ENCODE results near the gene TERT.

TERT gene

DNA sequence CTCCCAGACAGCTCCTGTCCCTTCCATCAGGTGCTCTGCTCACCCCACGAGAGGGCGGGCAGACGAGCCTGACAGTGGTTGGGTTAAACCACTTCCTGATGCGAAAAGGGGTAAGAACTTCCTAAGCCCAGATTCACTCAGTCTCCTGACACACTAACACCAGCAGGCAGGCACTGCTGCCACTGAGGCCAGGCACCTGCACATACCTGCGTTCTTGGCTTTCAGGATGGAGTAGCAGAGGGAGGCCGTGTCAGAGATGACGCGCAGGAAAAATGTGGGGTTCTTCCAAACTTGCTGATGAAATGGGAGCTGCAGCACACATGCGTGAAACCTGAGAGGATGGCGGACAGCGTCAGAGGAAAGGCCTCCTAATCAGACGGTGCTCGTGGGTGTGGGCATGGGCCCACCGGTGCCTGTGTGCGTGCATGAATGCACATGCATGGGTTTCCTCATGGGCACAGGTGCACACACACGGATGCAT lies 39.7 kb downstream of the TERT start:
- DNase-seq, result peak; percentile 77

DNA sequence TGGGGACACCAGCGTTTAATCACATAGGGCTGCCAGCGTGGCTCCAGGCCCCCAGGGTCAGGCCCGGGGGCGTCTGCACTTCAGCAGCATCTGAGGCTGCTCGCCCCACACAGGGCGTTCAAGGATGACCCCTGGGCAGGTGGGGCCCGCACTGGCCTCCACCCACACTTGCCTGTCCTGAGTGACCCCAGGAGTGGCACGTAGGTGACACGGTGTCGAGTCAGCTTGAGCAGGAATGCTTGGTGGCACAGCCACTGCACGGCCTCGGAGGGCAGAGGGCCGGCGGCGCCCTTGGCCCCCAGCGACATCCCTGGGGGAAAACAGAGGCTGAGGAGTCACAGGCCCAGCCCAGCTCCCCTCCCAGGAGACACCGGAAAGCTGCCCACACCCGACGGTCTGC lies 40.7 kb downstream of the TERT start:
- no peak for DNase-seq

DNA sequence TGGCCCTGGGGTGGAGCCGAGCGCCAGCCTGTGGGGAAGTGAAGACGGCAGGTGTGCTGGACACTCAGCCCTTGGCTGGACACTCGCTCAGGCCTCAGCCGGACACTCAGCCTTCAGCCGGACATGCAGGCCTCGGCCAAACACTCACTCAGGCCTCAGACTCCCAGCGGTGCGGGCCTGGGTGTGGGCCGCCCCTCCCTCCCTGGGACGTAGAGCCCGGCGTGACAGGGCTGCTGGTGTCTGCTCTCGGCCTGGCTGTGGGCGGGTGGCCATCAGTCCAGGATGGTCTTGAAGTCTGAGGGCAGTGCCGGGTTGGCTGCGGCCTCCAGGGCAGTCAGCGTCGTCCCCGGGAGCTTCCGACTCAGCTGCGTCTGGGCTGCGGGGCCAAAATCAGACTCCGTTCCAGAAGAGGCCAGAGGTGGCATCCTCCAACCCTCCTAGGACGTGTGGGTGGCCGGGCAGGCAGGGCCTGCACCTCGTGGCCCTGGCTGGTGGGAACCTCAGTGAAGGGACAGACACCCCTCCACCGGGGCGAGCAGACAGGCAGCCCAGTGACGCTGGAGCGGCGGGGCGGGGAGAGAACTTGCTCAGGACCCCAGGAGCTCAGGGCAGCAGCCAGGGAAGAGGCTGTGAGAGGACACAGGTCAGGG lies 41.3 kb downstream of the TERT start:
- no peak for DNase-seq

DNA sequence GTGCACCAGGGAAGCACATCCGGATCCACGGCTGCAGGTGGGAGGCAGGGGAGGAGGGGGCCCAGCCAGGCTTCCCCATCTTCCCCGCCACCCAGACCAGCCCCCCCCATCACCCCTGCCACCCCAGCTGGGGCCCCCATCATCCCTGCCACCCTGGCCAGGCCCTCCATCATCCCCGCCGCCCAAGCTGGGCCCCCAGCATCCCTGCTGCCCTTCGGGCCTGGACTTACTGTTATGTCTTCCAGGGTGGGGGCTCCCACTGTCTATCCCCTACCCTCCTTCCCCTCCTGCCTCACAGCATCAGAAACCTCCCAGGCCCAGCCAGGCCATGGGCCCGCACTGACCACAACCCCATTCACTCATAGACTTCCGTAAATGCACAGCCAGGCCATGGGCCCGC lies 42.2 kb downstream of the TERT start:
- no peak for DNase-seq

DNA sequence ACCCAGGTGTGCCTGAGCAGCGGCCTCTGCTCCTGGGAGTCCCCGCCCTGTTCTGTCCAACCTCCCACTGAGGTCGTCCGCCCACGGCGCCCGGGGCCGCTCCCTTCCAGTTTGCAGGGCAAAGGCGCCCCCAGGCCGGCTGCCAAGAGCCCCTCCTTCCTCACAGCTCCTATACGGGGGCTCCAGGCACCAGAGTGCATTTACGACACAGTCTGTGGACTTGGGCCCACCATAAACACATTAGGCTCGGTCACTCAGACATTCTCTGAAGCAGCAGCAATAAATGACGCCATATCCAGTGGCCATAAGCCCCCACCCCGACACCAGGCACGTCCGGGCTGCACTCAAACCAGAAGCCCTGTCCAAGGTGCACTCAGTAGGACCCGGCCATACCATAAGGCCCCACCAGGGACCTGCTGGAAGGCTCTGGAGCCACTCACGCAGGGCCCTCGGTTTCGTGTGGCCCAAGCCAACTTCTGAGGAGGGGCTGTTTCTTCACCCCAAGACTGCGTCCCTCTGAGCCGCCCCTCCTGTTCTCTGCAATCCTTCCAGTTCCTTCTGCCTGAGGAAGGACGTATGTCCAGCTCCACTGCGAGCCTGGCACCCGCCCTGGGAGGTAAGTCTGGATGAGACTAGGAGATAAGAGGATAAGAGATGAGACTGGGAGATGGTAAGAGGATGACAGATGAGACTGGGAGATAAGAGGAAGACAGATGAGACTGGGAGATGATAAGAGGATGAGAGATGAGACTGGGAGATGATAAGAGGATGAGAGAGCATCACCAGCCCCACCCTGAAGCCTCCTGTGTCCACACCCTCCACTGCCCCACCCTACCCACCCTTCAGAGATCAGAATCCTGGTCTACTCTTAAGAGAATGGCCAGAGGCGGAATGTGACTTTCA lies 42.9 kb downstream of the TERT start:
- no peak for DNase-seq

DNA sequence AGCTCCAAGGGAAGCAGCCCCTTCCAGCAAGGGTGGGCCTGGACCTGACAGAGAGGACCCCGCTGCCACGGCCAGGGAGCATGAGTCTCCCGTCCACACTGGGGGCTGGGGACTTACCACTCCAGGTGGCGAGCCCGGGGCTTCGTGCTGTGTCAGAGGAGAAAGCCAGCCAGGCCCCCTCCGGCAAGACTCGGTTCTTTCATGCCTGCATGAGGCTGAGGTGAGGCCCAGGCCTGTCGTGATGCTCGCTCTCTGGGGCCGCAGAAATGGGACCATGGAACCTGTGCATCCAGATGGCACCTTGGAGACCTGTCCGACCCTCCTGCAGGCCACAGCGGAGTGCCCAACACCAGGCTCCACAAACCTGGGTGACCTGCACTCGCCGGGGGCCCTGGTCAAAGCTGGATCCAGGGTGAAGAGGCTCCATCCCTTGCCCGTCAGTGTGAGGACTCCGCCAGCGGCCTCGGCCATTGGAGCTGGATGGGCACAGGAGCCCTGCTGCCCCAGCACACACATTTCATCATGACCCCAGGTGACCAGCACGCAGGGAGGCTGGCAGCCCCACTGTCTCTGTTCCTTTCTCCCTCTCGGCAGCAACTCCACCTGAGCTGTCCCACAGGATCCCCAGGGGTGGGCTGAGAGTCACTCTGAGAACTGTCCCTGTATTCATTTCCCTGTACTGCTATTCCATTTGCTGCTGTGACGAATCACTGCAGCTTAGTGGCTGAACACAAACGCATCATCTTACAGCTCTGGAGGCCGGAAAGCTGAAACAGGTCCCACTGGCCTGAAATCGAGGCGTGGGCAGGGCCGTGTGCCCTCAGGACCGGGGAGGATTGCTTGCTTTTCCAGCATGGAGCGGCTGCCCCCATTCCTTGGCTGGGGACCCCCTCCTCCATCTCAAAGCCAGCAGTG lies 45.2 kb downstream of the TERT start:
- DNase-seq, result no peak

DNA sequence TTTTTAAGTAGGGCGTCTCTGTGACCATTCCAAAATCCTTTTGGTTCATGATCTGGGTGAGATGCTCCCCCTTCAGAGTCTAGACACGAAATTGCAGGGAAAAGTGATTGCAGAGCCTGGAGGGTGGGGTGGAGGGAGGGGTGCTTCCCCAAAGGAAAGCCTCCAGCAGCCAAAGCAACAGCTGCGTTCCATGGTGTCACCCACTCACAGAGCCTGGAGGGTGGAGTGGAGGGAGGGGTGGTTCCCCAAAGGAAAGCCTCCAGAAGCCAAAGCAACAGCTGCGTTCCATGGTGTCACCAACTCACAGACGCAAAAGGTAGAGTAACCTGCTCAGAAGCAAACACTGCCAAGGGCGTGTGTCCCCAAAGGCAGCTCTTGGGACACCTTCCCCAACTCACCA lies 47.1 kb downstream of the TERT start:
- no peak for DNase-seq

DNA sequence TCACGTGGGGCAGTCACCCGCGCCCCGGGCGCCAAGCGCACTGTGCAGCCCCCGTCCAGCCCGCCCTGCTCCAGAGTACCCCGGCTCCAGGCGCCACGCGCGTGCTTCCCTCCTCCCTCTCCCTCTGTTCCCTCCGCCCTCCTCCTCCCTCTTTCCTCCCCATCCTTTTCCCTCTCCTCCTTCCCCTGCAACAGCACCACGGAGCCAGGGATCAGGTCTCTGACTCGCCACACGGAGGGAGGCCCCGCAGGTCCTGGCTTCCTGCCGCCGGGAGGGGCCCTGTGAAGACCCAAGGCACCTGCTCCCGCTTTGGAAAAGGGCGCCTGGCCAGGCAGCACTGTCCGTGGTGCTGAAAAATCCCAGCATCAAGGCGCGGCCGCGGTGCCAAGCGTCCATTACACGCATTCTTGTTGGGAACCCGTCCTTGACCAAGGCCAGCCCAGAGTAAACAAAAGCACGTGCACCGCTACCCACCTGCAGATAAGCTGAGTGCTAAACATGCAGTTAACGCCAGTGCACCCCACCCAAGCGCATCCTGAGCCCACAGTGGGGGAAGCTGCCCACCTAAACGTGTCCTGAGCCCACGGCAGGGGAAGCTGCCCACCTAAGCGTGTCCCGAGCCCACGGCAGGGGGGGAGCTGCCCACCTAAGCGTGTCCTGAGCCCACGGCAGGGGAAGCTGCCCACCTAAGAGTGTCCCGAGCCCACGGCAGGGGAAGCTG lies 48.0 kb downstream of the TERT start:
- DNase-seq, result no peak

DNA sequence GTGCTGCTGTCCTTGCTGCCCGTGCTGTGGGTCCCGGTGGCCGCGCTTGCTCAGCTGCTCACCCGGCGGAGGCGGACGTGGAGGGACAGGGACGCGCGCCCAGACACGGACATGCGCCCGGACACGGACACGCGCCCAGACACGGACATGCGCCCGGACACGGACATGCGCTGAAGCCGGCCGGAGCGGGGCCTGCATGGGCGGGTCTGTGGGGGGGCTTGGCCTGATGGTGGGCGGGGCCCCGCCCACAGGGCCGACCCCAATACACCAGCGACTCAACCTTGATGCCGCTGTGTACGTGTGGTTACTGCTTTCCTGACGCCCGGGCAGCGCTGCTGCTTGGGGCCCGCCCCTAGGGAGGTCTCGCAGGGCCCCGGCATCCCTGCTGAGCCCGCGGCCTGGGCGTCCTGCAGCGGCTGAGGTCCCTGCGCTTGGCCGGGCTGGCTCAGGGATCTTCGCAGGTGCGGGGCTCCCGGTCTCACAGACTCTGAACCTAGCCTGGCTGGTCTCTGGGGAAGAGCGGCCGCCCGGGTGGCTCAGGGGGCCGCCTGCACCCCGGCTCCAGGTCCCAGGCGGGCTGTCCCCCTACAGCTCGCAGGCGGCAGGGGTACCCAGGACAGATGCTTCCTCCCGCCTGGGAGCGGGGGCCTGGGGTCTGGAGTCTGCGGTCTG lies 48.8 kb downstream of the TERT start:
- no peak for DNase-seq

DNA sequence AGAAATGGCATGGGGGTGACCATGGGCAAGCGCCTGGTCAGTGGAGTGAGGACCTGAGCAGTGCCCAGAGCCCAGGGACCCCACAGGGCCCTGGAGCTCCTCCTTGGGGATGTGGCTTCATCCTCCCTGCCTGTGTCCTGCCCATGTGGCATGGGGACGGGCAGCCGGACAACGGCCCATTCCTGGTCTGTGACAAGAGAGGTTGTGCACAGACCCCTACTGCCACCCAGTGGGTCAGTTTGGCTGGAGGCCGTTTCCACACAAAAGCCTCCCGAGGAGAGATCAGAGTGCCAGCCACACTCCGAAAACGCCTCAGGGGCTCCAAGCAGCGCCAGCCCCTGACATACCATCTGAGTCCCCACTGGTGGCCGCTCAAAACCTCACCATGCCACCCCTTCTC lies 49.9 kb downstream of the TERT start:
- no peak for DNase-seq

DNA sequence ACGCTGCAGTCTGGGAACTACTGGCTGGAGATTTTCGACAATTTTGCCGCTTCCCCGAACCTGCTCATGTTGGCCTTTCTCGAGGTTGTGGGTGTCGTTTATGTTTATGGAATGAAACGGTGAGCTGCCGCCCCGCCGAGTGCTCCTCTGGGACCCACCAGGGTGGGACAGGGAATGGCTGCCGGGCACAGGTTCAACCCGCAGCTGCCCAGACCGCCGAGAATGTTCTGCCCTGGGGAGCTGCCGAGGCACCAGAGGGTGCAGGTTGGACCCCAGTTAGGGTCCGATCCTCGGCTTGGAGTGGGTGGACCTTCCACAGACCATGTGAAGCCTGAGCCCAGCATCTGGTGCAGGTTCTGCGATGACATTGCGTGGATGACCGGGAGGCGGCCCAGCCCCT lies 50.6 kb downstream of the TERT start:
- DNase-seq, result no peak

DNA sequence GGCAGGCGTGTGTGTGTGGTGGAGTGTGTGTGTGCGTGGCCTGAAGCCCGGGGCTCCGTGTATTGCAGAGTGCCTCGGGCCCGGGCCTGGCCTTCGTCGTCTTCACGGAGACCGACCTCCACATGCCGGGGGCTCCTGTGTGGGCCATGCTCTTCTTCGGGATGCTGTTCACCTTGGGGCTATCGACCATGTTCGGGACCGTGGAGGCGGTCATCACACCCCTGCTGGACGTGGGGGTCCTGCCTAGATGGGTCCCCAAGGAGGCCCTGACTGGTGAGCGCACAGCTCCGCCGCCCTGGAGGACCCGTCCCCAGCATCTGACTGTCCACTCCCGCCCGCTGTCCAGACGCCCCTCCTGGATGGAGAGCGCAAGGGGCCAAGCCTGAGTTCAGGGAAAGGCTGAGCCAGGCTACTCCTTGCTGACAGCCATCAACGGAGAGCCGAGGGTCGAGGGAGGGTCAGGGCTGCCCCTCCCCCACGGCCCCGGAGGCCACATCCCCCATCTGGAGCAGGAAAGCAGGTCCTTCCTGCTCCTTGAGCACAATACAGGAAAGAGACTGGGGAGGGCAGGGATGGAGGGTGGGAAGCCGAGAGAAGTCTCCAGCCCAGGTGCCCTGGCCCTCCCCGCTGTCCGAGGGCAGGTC lies 51.3 kb downstream of the TERT start:
- DNase-seq, result no peak

DNA sequence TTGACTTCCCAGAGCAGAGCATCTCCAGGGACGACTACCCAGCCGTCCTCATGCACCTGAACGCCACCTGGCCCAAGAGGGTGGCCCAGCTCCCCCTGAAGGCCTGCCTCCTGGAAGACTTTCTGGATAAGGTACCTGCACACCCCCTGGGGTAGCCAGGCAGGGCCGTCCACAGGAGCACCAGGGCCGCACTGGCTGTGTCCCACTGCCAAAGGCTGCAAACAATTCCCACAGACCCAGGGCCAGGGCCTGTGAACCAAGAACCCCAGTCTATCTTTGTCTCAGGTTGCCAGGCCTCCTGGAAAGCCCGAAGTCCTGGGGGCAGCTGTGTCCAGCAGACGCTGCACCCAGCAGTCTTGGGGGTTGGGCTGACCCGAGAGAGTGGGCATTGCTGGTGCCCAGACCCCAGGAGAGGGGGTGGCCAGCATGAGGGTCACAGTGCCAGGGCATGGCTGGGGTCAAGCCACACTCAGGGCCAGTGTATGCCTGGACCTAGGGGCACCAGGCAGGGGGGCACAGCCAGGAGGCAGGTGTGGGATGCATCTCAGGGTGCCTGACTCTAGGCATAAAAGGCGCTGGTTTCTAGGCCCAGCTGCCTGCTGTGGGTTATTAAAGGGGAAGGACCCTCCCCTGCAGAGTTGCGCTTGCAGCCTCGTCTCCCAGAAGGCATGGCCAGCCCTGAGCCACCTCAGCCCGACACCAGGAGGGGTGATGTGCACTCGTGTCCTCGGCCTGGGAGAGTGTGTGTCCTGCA lies 52.0 kb downstream of the TERT start:
- no peak for DNase-seq

DNA sequence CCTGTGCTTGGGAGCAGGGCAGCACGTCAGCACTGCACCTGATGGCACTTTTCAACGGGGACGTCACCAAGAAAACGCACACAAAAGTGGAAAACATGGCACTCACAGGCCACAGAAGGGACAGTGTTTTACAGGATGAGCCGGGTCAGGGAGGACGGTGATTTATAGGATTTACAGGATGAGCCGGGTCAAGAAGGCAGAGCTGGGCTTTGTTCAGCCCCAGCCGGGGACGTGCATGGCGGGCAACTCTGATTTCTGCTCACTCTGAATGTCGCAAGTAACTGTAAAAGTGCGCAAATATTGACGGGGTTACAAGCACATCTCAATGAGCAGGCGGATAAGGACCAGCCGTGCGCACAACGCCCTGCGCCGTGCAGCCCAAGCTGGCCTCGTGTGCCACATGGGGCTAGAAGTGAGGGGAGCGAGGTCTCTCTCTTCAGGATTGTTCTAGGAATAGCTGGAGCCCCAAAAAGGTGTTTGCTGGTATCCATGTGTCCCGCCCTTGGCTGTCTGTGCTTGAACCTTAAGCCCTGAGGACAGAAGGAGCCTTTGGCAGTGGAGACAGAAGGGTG lies 53.3 kb downstream of the TERT start:
- DNase-seq, result no peak

DNA sequence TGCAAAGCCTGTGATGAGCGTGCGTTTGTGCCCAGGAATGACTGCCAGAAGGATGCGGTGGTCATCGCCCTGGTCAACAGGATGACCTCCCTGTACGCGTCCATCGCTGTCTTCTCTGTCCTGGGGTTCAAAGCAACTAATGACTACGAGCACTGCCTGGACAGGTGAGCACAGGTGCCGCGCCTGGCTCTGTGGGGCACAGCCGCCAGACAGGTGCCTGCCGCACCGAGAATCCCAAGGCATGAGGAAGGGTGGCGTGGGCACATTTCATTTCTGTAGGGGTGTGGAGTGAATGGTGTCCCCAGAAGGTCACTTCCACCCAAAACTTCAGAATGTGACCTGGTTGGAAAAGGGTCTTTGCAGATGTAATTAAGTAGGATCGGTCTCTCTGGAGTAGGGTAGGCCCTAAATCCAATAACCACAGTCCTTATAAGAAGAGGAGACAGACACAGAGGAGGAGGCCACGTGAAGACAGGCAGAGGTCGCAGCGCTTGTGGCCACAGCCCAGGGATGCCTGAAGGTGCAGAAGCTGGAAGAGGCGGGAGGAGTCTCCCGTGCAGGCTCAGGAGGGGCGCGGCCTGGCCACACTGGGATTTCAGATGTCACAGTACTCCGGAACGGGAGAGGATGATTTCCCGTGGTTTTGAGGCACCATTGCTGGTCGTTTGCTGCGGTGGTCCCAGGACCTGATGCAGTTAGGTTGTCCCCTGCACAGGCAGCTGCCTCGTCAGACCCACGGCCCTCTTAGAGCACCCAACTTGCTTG lies 54.2 kb downstream of the TERT start:
- no peak for DNase-seq

DNA sequence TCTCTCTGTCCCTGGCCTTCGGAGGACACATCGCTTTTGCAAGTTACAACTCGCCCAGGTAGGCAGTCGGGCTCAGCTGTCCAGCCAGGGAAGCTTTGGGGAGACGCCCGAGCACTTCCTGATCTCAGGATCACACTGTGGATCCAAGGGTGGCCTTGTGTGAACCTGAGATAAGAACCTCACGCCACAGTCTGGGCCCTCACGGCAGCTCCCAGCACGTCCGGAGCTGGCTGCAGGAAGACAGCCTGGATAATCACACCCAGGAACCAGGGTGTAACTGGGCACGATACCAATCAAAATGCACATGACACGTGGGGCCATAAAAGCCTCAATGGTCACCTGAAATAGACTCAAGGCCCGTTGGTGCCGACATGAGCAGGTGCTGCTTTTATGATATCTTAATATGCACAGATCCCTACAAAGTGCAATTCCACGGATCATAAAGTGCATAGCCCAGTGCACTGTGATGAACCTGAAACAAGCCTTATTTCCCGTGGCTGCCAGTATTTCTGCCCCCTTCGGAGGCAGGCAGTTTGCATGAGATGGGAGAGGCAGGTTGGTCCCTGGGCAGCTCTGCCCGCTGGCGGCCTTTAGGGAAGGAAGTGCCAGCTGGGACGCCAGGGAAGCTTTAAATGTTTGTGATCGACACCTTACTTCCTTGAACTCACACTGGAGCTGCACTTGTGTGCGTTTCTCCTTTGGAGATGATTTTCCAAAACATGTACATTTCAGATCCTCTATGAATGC lies 55.2 kb downstream of the TERT start:
- DNase-seq, result no peak

DNA sequence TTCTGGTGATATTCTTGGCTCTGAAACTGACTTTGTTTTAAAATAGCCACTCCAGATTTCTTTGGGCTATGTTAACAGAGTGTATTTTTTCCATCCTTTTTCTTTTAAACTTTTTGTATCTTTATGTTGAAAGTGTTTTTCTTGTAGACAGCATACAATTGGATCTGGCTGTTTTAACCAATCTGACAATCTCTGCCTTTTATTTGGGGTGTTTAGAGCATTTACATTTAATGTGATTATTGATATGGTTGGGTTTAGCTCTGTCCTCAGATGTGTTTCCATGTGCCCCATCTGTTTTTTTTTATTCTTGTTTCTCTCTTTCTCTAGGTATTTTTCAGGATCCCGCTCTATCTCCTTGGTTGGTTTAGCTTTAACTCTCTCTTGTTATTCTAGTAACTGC lies 59.0 kb downstream of the TERT start:
- DNase-seq, result no peak

DNA sequence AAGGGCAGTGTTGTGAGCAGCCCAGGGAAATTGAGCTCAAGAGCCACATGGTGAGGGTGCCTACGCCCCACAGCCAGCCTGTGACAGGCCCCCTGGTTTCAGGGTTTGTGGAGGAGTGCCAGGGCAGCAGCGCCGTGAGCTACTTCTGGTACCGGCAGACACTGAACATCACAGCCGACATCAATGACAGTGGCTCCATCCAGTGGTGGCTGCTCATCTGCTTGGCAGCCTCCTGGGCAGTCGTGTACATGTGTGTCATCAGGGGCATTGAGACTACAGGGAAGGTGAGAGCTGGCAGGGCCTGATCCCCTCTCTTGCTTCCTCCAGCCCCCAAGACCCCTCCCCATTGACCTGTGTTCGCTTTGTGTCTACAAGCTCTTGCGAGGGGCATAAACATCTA lies 59.5 kb downstream of the TERT start:
- no peak for DNase-seq

DNA sequence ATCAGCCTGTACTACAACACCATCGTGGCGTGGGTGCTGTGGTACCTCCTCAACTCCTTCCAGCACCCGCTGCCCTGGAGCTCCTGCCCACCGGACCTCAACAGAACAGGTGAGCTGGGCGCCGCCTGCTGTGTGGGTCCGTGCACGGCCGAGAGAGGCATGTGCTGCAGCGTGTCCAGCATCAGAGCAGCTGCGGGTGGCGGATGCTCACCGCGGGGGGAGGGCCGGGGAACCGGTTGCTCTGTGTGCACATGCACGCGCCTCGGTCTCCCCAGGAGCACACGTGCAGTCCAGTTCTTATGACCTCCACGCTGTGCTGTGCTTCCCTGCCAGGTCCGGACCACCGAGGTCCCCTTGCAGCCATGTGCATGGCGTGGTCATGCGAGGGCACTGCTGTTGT lies 62.1 kb downstream of the TERT start:
- DNase-seq, result no peak

Data from activated effector memory CD4-positive, alpha-beta T cell treated with anti-CD3 and anti-CD28 coated beads, Interleukin-2, amount 50 U/mL, for 16 hours (primary cell).